ENCODE results near the gene FLNA.

- TF ChIP-seq CTCF (IDR thresholded peaks at IDR 0.05 in 2 of 3, conservative IDR thresholded peaks at IDR 0.05 in 1 of 3; ENCODE audit: control insufficient read depth in 2 of 3, extremely low read depth in 1 of 3, insufficient read depth in 1 of 3, low read depth in 3 of 3, low read length in 3 of 3), result no peak
- TF ChIP-seq FOXM1 (IDR thresholded peaks at IDR 0.05; ENCODE audit: low read depth, low read length), result no peak
- TF ChIP-seq POLR2AphosphoS5 (IDR thresholded peaks at IDR 0.05; ENCODE audit: low read length), result no peak
- no peak for TF ChIP-seq REST (IDR thresholded peaks at IDR 0.05; ENCODE audit: low read depth, low read length)
- TF ChIP-seq ASH2L (IDR thresholded peaks at IDR 0.05; ENCODE audit: borderline replicate concordance, low read depth), result no peak
- TF ChIP-seq MAX (IDR thresholded peaks at IDR 0.05; ENCODE audit: low read depth, low read length), result no peak
- TF ChIP-seq TAF1 (IDR thresholded peaks at IDR 0.05; ENCODE audit: borderline replicate concordance, low read depth, low read length), result no peak
Observed at GRCh38 chrX:154327038-154327820, 47.2 kb downstream of the FLNA start.

Measured in GM12878 (cell line).